ENCODE data around the gene STARD10.

Gene STARD10

GRCh38 chr11:72738199-72739141 is 55.4 kb downstream of the STARD10 start:
- Histone ChIP-seq H3K9ac (ENCODE audit: low read length) (peak overlapping the region; percentile 69), H3K4me1 (ENCODE audit: low read length) (peaks cover 47% of the 10 kb centered on the region), H3K36me3 (replicated peaks; ENCODE audit: low read depth, low read length) (peaks cover 4% of the 10 kb centered on the region), H3K4me3 (ENCODE audit: low read length) (peak overlapping the region; percentile 74), H3K27ac (ENCODE audit: low read length) (peak overlapping the region; percentile 29), H4K20me1 (ENCODE audit: insufficient read depth, low read length) (no peaks in the 10 kb centered on the region), H3K4me2 (ENCODE audit: low read length) (peak overlapping the region; percentile 84), H3K27me3 (ENCODE audit: low read depth, low read length) (no peaks in the 10 kb centered on the region), H3K79me2 (ENCODE audit: low read length) (peaks cover 31% of the 10 kb centered on the region), H2AFZ (ENCODE audit: low read depth, low read length) (no peak overlapping the region), H3K9me3 (ENCODE audit: insufficient read depth, low read length) (no peaks in the 10 kb centered on the region)
- no peak for TF ChIP-seq CTCF (IDR thresholded peaks at IDR 0.05; ENCODE audit: low read depth, low read length)
- TF ChIP-seq EZH2phosphoT487 (IDR thresholded peaks at IDR 0.05; ENCODE audit: low read depth), result no peak

GRCh38 chr11:72737336-72737735 is 56.5 kb downstream of the STARD10 start:
- H3K4me2 ChIP-seq (ENCODE audit: low read length), result 0 out of 2 replicates have a peak overlapping the region, but pooled peaks have one; percentile 3

GRCh38 chr11:72736452-72737069 is 57.3 kb downstream of the STARD10 start:
- no peak overlapping the region for H2AFZ ChIP-seq (ENCODE audit: low read depth, low read length)
- no peak for TF ChIP-seq CTCF (IDR thresholded peaks at IDR 0.05; ENCODE audit: low read depth, low read length)
- no peak for TF ChIP-seq EZH2phosphoT487 (IDR thresholded peaks at IDR 0.05; ENCODE audit: low read depth)
- peaks cover 47% of the 10 kb centered on the region for H3K4me1 ChIP-seq (ENCODE audit: low read length)
- no peaks in the 10 kb centered on the region for H3K9me3 ChIP-seq (ENCODE audit: insufficient read depth, low read length)
- no peak overlapping the region for H3K9ac ChIP-seq (ENCODE audit: low read length)
- no peak overlapping the region for H3K27ac ChIP-seq (ENCODE audit: low read length)
- H3K4me3 ChIP-seq (ENCODE audit: low read length), result no peak overlapping the region
- H3K27me3 ChIP-seq (ENCODE audit: low read depth, low read length), result no peaks in the 10 kb centered on the region
- H3K4me2 ChIP-seq (ENCODE audit: low read length), result peak overlapping the region; percentile 3; the same call in 1 of the 2 replicates
- H3K79me2 ChIP-seq (ENCODE audit: low read length), result peaks cover 31% of the 10 kb centered on the region
- peaks cover 9% of the 10 kb centered on the region for H3K36me3 ChIP-seq (replicated peaks; ENCODE audit: low read depth, low read length)
- H4K20me1 ChIP-seq (ENCODE audit: insufficient read depth, low read length), result 0 out of 2 replicates have a peak, but pooled peaks cover 3% of the 10 kb centered on the region

More at GRCh38 chr11:72737336-72737735, 56.5 kb downstream of the STARD10 start:
- peaks cover 31% of the 10 kb centered on the region for H3K79me2 ChIP-seq (ENCODE audit: low read length)
- H3K4me1 ChIP-seq (ENCODE audit: low read length), result peaks cover 47% of the 10 kb centered on the region
- no peaks in the 10 kb centered on the region for H3K9me3 ChIP-seq (ENCODE audit: insufficient read depth, low read length)
- 0 out of 2 replicates have a peak, but pooled peaks cover 1% of the 10 kb centered on the region for H4K20me1 ChIP-seq (ENCODE audit: insufficient read depth, low read length)
- no peak overlapping the region for H3K4me3 ChIP-seq (ENCODE audit: low read length)
- peaks cover 6% of the 10 kb centered on the region for H3K36me3 ChIP-seq (replicated peaks; ENCODE audit: low read depth, low read length)
- H3K27me3 ChIP-seq (ENCODE audit: low read depth, low read length), result no peaks in the 10 kb centered on the region
- TF ChIP-seq EZH2phosphoT487 (IDR thresholded peaks at IDR 0.05; ENCODE audit: low read depth) (no peak), CTCF (IDR thresholded peaks at IDR 0.05; ENCODE audit: low read depth, low read length) (no peak)
- no peak overlapping the region for H3K27ac ChIP-seq (ENCODE audit: low read length)
- H3K9ac ChIP-seq (ENCODE audit: low read length), result no peak overlapping the region
- no peak overlapping the region for H2AFZ ChIP-seq (ENCODE audit: low read depth, low read length)

- Histone ChIP-seq H3K4me3 (ENCODE audit: low read length) (no peak overlapping the region), H3K9ac (ENCODE audit: low read length) (no peak overlapping the region), H3K27ac (ENCODE audit: low read length) (no peak overlapping the region), H3K4me2 (ENCODE audit: low read length) (no peak overlapping the region), H3K27me3 (ENCODE audit: low read depth, low read length) (no peaks in the 10 kb centered on the region), H3K9me3 (ENCODE audit: insufficient read depth, low read length) (no peaks in the 10 kb centered on the region), H4K20me1 (ENCODE audit: insufficient read depth, low read length) (0 out of 2 replicates have a peak, but pooled peaks cover 3% of the 10 kb centered on the region), H3K79me2 (ENCODE audit: low read length) (peaks cover 28% of the 10 kb centered on the region), H3K4me1 (ENCODE audit: low read length) (peaks cover 43% of the 10 kb centered on the region), H2AFZ (ENCODE audit: low read depth, low read length) (no peak overlapping the region), H3K36me3 (replicated peaks; ENCODE audit: low read depth, low read length) (peaks cover 15% of the 10 kb centered on the region)
- TF ChIP-seq CTCF (IDR thresholded peaks at IDR 0.05; ENCODE audit: low read depth, low read length) (no peak), EZH2phosphoT487 (IDR thresholded peaks at IDR 0.05; ENCODE audit: low read depth) (no peak)
Observed at GRCh38 chr11:72735495-72736027, 58.3 kb downstream of the STARD10 start.
